ENCODE data around the gene BLVRB. TPM values are rescaled to one million over a fixed set of nuclear protein-coding genes. Genes with fewer than 3 reads are reported as not detected.
"Not testable (repeated sequence)": the region's sequence is repeated elsewhere in the genome, so short reads cannot be mapped to it uniquely, and the experiment has no call there.

Gene BLVRB
- total RNA-seq, 1 donor from 2014 or later = 11.3 TPM

- H3K4me2 ChIP-seq = no peak overlapping the region
These were observed 1.2 kb downstream of the BLVRB start for GRCh38 chr19:40464059-40465024.

GRCh38 chr19:40463587-40464037, 1.9 kb downstream of the BLVRB start:
- H3K4me1 ChIP-seq; H3K27ac ChIP-seq; DNase-seq (ENCODE audit: low spot score); H3K9me3 Mint-ChIP-seq; H3K36me3 Mint-ChIP-seq; H3K9ac ChIP-seq; H2AFZ ChIP-seq (replicated peaks); H3K4me2 ChIP-seq; H3K36me3 ChIP-seq; H3K4me3 Mint-ChIP-seq; H3K9me3 ChIP-seq (ENCODE audit: low read depth); H3K79me2 ChIP-seq (ENCODE audit: low read depth); H3K27ac Mint-ChIP-seq; H3K4me3 ChIP-seq: not testable (repeated sequence)
- peaks cover 21% of the 10 kb centered on the region for H3K27me3 Mint-ChIP-seq (ENCODE audit: insufficient read depth, low read depth)
- H3K27me3 ChIP-seq = peaks cover 39% of the 10 kb centered on the region
- H3K4me1 Mint-ChIP-seq = peaks cover 22% of the 10 kb centered on the region
- H4K20me1 ChIP-seq (ENCODE audit: low read depth) = peaks cover 17% of the 10 kb centered on the region
- H3F3A ChIP-seq (ENCODE audit: low read depth) = peaks cover 23% of the 10 kb centered on the region

More at GRCh38 chr19:40464059-40465024, 1.2 kb downstream of the BLVRB start:
- peaks cover 17% of the 10 kb centered on the region for H4K20me1 ChIP-seq (ENCODE audit: low read depth)
- DNase-seq (ENCODE audit: low spot score) = peak; percentile 81
- no peak overlapping the region for H3K27ac ChIP-seq
- peaks cover 46% of the 10 kb centered on the region for H3K27me3 ChIP-seq
- H2AFZ ChIP-seq (replicated peaks) = no peak overlapping the region
- Mint-ChIP-seq H3K4me1 (peaks cover 22% of the 10 kb centered on the region), H3K4me3 (peak overlapping the region; percentile 82), H3K36me3 (no peaks in the 10 kb centered on the region), H3K9me3 (peaks cover 5% of the 10 kb centered on the region), H3K27me3 (ENCODE audit: insufficient read depth, low read depth) (peaks cover 27% of the 10 kb centered on the region), H3K27ac (no peak overlapping the region)
- no peak for TF ChIP-seq EZH2 (IDR thresholded peaks at IDR 0.05)
- TF ChIP-seq CTCF (IDR thresholded peaks at IDR 0.05) = peak; percentile 74
- TF ChIP-seq EZH2phosphoT487 (IDR thresholded peaks at IDR 0.05) = no peak
- no peak overlapping the region for H3K4me3 ChIP-seq
- peaks cover 23% of the 10 kb centered on the region for H3F3A ChIP-seq (ENCODE audit: low read depth)
- no peaks in the 10 kb centered on the region for H3K36me3 ChIP-seq
- H3K9ac ChIP-seq = no peak overlapping the region
- H3K9me3 ChIP-seq (ENCODE audit: low read depth) = no peaks in the 10 kb centered on the region
- no peaks in the 10 kb centered on the region for H3K79me2 ChIP-seq (ENCODE audit: low read depth)
- H3K4me1 ChIP-seq = no peaks in the 10 kb centered on the region

GRCh38 chr19:40461669-40462221, 3.8 kb downstream of the BLVRB start:
- Histone ChIP-seq H4K20me1 (ENCODE audit: low read depth) (peaks cover 7% of the 10 kb centered on the region), H2AFZ (replicated peaks) (no peak overlapping the region), H3K4me3 (no peak overlapping the region), H3K4me2 (no peak overlapping the region), H3K79me2 (ENCODE audit: low read depth) (no peaks in the 10 kb centered on the region), H3K4me1 (no peaks in the 10 kb centered on the region), H3K9me3 (ENCODE audit: low read depth) (no peaks in the 10 kb centered on the region), H3K9ac (no peak overlapping the region), H3K27ac (no peak overlapping the region), H3K36me3 (no peaks in the 10 kb centered on the region), H3K27me3 (peaks cover 20% of the 10 kb centered on the region), H3F3A (ENCODE audit: low read depth) (peaks cover 16% of the 10 kb centered on the region)
- TF ChIP-seq EZH2 (IDR thresholded peaks at IDR 0.05) (no peak), EZH2phosphoT487 (IDR thresholded peaks at IDR 0.05) (no peak), CTCF (IDR thresholded peaks at IDR 0.05) (no peak)
- no peak for DNase-seq (ENCODE audit: low spot score)
- H3K4me1 Mint-ChIP-seq = peaks cover 19% of the 10 kb centered on the region
- H3K27ac Mint-ChIP-seq = no peak overlapping the region
- no peaks in the 10 kb centered on the region for H3K36me3 Mint-ChIP-seq
- H3K9me3 Mint-ChIP-seq = peaks cover 4% of the 10 kb centered on the region
- H3K27me3 Mint-ChIP-seq (ENCODE audit: insufficient read depth, low read depth) = peaks cover 10% of the 10 kb centered on the region
- H3K4me3 Mint-ChIP-seq = no peak overlapping the region

All from neural progenitor cell (in vitro differentiated cells).